Measurements from ENCODE around the gene BCL11B. TPM values are rescaled to one million over a fixed set of nuclear protein-coding genes. Genes with fewer than 3 reads are reported as not detected.

The BCL11B gene
- total RNA-seq, 1 donor from 2014 or later = 0.85 TPM

DNA sequence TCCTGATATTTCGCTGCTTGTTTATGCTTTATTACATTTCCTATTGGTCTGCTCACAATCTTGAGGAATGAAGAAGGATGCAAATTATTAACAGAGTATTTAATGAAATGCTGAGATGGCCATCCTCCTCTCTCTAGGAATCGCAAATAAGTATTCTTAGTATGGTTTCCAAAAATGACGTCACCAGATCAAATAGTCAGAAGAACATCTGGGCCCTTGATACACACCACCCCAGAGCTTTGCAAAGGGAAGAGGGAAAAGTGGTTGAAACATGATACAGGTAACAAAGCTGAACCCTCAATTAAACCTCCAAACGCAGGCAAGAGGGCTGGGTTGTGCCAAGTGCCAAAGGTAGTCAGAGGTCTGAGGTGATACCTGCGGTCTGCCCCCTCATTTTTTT, 107.3 kb downstream of the BCL11B start:
- Histone ChIP-seq H3K36me3 (no peaks in the 10 kb centered on the region), H3K9me3 (no peaks in the 10 kb centered on the region), H3K4me3 (no peak overlapping the region), H3K4me1 (no peaks in the 10 kb centered on the region), H3K27ac (no peak overlapping the region), H3K27me3 (no peaks in the 10 kb centered on the region)
- TF ChIP-seq, protein P1, sequence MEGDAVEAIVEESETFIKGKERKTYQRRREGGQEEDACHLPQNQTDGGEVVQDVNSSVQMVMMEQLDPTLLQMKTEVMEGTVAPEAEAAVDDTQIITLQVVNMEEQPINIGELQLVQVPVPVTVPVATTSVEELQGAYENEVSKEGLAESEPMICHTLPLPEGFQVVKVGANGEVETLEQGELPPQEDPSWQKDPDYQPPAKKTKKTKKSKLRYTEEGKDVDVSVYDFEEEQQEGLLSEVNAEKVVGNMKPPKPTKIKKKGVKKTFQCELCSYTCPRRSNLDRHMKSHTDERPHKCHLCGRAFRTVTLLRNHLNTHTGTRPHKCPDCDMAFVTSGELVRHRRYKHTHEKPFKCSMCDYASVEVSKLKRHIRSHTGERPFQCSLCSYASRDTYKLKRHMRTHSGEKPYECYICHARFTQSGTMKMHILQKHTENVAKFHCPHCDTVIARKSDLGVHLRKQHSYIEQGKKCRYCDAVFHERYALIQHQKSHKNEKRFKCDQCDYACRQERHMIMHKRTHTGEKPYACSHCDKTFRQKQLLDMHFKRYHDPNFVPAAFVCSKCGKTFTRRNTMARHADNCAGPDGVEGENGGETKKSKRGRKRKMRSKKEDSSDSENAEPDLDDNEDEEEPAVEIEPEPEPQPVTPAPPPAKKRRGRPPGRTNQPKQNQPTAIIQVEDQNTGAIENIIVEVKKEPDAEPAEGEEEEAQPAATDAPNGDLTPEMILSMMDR (IDR thresholded peaks at IDR 0.05) = no peak
- no peak for DNase-seq (ENCODE audit: low spot score in 2 of 2)
- intact Hi-C loops (cut with DNase I) = no loop called here

DNA sequence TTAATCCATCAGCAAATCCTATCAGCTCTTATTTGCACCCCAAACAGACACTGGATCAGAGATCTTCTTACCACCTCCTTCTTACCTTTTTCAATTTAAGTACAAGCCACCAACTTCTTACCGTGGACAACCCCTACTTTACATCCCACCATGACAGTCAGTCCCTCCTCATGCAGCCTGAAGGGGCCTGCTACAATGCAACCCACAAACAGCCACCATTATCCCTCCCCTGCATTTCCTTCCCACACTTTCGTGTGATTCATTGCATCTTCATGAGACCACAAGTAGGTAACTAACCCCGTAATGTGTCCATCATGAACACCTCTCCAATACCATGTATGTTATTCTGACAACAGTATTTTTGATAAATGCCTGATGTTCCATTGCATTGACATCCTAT, 108.6 kb downstream of the BCL11B start:
- H3K9me3 ChIP-seq = no peaks in the 10 kb centered on the region
- peak in 1 of 2 donors; percentile 12 for DNase-seq (ENCODE audit: low spot score in 2 of 2)
- TF ChIP-seq, protein P1 (IDR thresholded peaks at IDR 0.05) = no peak
- H3K27me3 ChIP-seq = no peaks in the 10 kb centered on the region
- H3K36me3 ChIP-seq = no peaks in the 10 kb centered on the region
- no peaks in the 10 kb centered on the region for H3K4me1 ChIP-seq
- no peak overlapping the region for H3K4me3 ChIP-seq
- no peak overlapping the region for H3K27ac ChIP-seq
- intact Hi-C loops (cut with DNase I) = no loop called here

DNA sequence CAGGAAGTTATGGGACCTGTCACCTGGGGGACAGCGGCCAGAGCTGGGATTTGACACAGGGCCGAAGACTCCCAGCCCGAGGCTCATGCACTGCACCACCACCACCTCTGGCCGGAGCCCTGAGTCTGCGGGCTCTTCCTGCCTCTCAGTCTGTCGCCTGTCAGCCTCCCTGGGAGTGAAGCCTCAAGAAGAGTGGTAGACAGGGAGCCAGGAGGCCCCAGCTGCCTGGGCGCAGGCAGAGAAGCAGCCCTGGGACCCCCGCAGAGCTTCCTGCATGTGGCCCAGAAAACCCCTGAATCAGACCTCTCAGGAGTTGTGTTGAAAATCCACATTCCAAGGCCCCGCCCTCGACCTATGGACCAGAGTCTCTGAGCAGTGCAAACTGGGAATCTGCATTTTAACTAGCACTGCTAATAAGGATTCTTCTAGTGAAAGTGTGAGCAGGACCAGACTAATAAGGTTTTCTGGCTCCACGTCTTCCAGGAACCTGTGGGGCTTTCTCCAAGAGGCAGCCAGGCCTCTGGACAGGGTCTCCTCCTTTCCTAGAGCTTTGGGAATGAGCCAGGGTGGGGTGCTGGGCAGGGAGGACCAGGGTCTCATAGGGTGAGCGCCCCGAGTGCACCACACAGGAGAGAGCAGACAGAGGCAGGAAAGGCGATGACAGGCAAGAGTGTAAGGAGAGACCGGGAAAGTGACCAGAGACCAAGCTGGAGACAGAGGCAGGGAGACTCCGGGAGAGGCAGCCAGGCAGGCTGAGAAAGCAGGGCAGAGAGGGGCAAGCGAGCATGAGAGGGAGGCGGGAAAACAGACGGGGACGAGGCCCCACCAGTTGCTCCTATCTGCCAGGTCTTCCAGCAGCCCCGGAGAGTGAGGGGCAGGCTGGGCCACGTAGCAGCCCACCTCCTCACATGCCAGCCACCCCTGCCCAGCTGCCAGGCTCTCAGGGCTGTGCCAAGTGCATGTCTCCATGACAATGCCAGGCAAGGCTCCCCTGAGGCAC, 112.4 kb downstream of the BCL11B start:
- Histone ChIP-seq H3K27ac (no peak overlapping the region), H3K36me3 (no peaks in the 10 kb centered on the region), H3K4me1 (peaks cover 4 to 8% of the 10 kb centered on the region in 2 donors), H3K4me3 (no peak overlapping the region), H3K27me3 (no peaks in the 10 kb centered on the region), H3K9me3 (no peaks in the 10 kb centered on the region)
- DNase-seq (ENCODE audit: low spot score in 2 of 2) = peak in 1 of 2 donors; percentile 56
- intact Hi-C loops (cut with DNase I) = loop anchor here (5.0 to 10.0 kb wide), 2 partner anchors 125 to 202 kb away; no protein-coding TSS in a partner anchor
- TF ChIP-seq, protein P1 (IDR thresholded peaks at IDR 0.05) = no peak

DNA sequence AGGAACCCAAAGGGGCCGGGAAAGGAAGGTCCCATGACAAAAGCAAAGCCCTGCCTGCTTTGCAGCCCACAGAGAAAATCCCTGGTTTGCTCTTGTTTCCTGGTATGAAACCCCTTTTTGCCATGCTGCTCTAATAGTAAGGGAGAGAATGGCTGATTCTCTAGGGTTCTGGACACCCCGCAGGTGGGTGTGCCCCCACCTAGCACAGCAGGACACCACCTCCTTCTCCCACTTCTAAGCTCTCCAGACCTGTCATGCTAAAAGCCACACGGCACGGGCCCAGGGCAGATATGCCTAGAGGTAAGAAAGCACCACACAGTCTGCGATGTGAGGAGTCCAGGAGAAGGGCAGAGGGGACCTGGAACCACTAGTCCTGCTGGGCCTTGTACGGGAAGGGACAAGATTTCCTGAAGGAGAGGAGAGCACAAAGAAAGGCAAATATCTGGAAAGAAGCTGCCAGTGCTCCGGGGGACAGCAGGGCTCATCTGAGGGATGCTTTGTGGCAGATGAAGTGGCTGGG, 113.3 kb downstream of the BCL11B start:
- Histone ChIP-seq H3K27me3 (no peaks in the 10 kb centered on the region), H3K4me3 (no peak overlapping the region), H3K4me1 (peaks cover 4 to 10% of the 10 kb centered on the region in 2 donors), H3K9me3 (peaks cover 0 to 5% of the 10 kb centered on the region in 2 donors), H3K36me3 (no peaks in the 10 kb centered on the region), H3K27ac (no peak overlapping the region)
- TF ChIP-seq, protein P1 (IDR thresholded peaks at IDR 0.05) = no peak
- peak in 1 of 2 donors; percentile 41 for DNase-seq (ENCODE audit: low spot score in 2 of 2)
- intact Hi-C loops (cut with DNase I) = loop anchor here (5.0 to 10.0 kb wide), 2 partner anchors 124 to 201 kb away; no protein-coding TSS in a partner anchor

DNA sequence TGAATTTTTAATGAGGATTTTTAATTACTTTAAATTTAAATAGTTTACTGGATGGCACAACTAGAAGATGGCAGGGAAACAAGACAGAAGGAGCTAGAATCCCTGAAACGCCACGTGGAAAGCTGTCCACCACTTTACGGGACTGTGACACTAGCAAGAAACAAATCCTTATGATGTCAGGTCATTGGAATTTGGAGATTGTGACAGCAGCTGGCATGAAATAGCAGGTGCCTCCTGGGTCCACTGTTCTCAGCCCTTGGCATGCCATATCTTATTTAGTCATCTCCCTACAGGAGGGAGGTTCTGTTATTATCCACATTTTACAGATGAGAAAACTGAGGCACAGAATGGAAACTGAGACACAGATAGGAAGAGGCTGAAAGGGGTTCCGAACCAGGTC, 113.8 kb downstream of the BCL11B start:
- Histone ChIP-seq H3K36me3 (no peaks in the 10 kb centered on the region), H3K4me3 (no peak overlapping the region), H3K27me3 (no peaks in the 10 kb centered on the region), H3K9me3 (peaks cover 0 to 5% of the 10 kb centered on the region in 2 donors), H3K27ac (no peak overlapping the region), H3K4me1 (peaks cover 4 to 10% of the 10 kb centered on the region in 2 donors)
- intact Hi-C loops (cut with DNase I) = loop anchor here (5.0 to 10.0 kb wide), 2 partner anchors 123 to 201 kb away; no protein-coding TSS in a partner anchor
- TF ChIP-seq, protein P1 (IDR thresholded peaks at IDR 0.05) = no peak
- DNase-seq (ENCODE audit: low spot score in 2 of 2) = peak in 1 of 2 donors; percentile 40
